ENCODE data around the gene UNC79.

Gene UNC79

GRCh38 chr14:93396456-93396855 is 34.3 kb upstream of the UNC79 start:
- Histone ChIP-seq H3K36me3 (replicated peaks in 1 of 2; ENCODE audit: control insufficient read depth in 2 of 2, insufficient read depth in 2 of 2, low read length in 2 of 2) (no peaks in the 10 kb centered on the region), H2BK120ac (ENCODE audit: low read depth, low read length) (no peak overlapping the region), H3K14ac (ENCODE audit: low read length) (no peak overlapping the region), H3K27me3 (ENCODE audit: control insufficient read depth in 3 of 3, insufficient read depth in 3 of 3, low read depth in 1 of 3, low read length in 3 of 3) (no peaks in the 10 kb centered on the region), H3K27ac (replicated peaks; ENCODE audit: low read length) (no peak overlapping the region), H3K4me1 (ENCODE audit: control insufficient read depth in 2 of 2, insufficient read depth in 1 of 2, low read depth in 1 of 2, low read length in 2 of 2) (no peaks in the 10 kb centered on the region), H3K4me2 (ENCODE audit: insufficient read depth, low read length, poor library complexity, severe bottlenecking) (no peak overlapping the region), H2BK5ac (ENCODE audit: low read length) (no peak overlapping the region), H2AFZ (ENCODE audit: low read length) (no peak overlapping the region), H3K23ac (ENCODE audit: low read depth, low read length, poor library complexity) (no peak overlapping the region), H3K4ac (ENCODE audit: low read length) (no peak overlapping the region), H3K9ac (ENCODE audit: low read depth, low read length, poor library complexity) (no peak overlapping the region), H2BK15ac (ENCODE audit: low read length) (no peak overlapping the region), H3K4me3 (ENCODE audit: low read length in 2 of 2) (no peak overlapping the region), H4K91ac (ENCODE audit: low read depth, low read length, poor library complexity) (no peak overlapping the region), H2AK5ac (ENCODE audit: low read depth, low read length) (no peak overlapping the region), H3K79me1 (ENCODE audit: low read depth, low read length) (no peaks in the 10 kb centered on the region), H2BK12ac (ENCODE audit: low read length) (no peak overlapping the region), H3K9me3 (replicated peaks in 1 of 2; ENCODE audit: control insufficient read depth in 2 of 2, insufficient read depth in 1 of 2, low read depth in 1 of 2, low read length in 2 of 2) (peaks cover 0 to 5% of the 10 kb centered on the region in 2 donors), H4K8ac (ENCODE audit: low read depth, low read length) (no peak overlapping the region), H3K18ac (ENCODE audit: low read length) (no peak overlapping the region)
- no CpG with 5 or more reads among the region's 1 CpG for WGBS, 2 donors (ENCODE audit: extremely low coverage in 2 of 2, insufficient read length in 2 of 2, insufficient replicate concordance in 1 of 2)
- no peak for DNase-seq (ENCODE audit: low spot score)

GRCh38 chr14:93398491-93398890 is 32.2 kb upstream of the UNC79 start:
- no peak overlapping the region for H4K8ac ChIP-seq (ENCODE audit: low read depth, low read length)

GRCh38 chr14:93402951-93403350 is 27.8 kb upstream of the UNC79 start:
- H3K23ac ChIP-seq (ENCODE audit: low read depth, low read length, poor library complexity): no peak overlapping the region
- no peaks in the 10 kb centered on the region for H3K9me3 ChIP-seq (replicated peaks in 1 of 2; ENCODE audit: control insufficient read depth in 2 of 2, insufficient read depth in 1 of 2, low read depth in 1 of 2, low read length in 2 of 2)
- no peak overlapping the region for H2BK120ac ChIP-seq (ENCODE audit: low read depth, low read length)
- no peak overlapping the region for H3K4me3 ChIP-seq (ENCODE audit: low read length in 2 of 2)
- H2AFZ ChIP-seq (ENCODE audit: low read length): no peak overlapping the region
- H4K8ac ChIP-seq (ENCODE audit: low read depth, low read length): no peak overlapping the region
- H3K18ac ChIP-seq (ENCODE audit: low read length): no peak overlapping the region
- no peak overlapping the region for H2AK5ac ChIP-seq (ENCODE audit: low read depth, low read length)
- no peaks in the 10 kb centered on the region for H3K79me1 ChIP-seq (ENCODE audit: low read depth, low read length)
- H3K27me3 ChIP-seq (ENCODE audit: control insufficient read depth in 3 of 3, insufficient read depth in 3 of 3, low read depth in 1 of 3, low read length in 3 of 3): no peaks in the 10 kb centered on the region
- no peaks in the 10 kb centered on the region for H3K36me3 ChIP-seq (replicated peaks in 1 of 2; ENCODE audit: control insufficient read depth in 2 of 2, insufficient read depth in 2 of 2, low read length in 2 of 2)
- H3K9ac ChIP-seq (ENCODE audit: low read depth, low read length, poor library complexity): no peak overlapping the region
- H3K27ac ChIP-seq (replicated peaks; ENCODE audit: low read length): no peak overlapping the region
- no peak for DNase-seq (ENCODE audit: low spot score)
- no peaks in the 10 kb centered on the region for H3K4me1 ChIP-seq (ENCODE audit: control insufficient read depth in 2 of 2, insufficient read depth in 1 of 2, low read depth in 1 of 2, low read length in 2 of 2)
- H3K4ac ChIP-seq (ENCODE audit: low read length): no peak overlapping the region
- no peak overlapping the region for H3K14ac ChIP-seq (ENCODE audit: low read length)
- H2BK15ac ChIP-seq (ENCODE audit: low read length): no peak overlapping the region
- H4K91ac ChIP-seq (ENCODE audit: low read depth, low read length, poor library complexity): no peak overlapping the region
- no CpG with 5 or more reads among the region's 3 CpGs for WGBS, 2 donors (ENCODE audit: extremely low coverage in 2 of 2, insufficient read length in 2 of 2, insufficient replicate concordance in 1 of 2)
- H2BK12ac ChIP-seq (ENCODE audit: low read length): no peak overlapping the region
- H3K4me2 ChIP-seq (ENCODE audit: insufficient read depth, low read length, poor library complexity, severe bottlenecking): no peak overlapping the region
- H2BK5ac ChIP-seq (ENCODE audit: low read length): no peak overlapping the region

More at GRCh38 chr14:93398491-93398890, 32.2 kb upstream of the UNC79 start:
- Histone ChIP-seq H2BK15ac (ENCODE audit: low read length) (no peak overlapping the region), H2AK5ac (ENCODE audit: low read depth, low read length) (no peak overlapping the region), H3K14ac (ENCODE audit: low read length) (no peak overlapping the region), H3K18ac (ENCODE audit: low read length) (no peak overlapping the region), H3K4ac (ENCODE audit: low read length) (no peak overlapping the region), H3K9me3 (replicated peaks in 1 of 2; ENCODE audit: control insufficient read depth in 2 of 2, insufficient read depth in 1 of 2, low read depth in 1 of 2, low read length in 2 of 2) (peaks cover 0 to 5% of the 10 kb centered on the region in 2 donors), H4K91ac (ENCODE audit: low read depth, low read length, poor library complexity) (no peak overlapping the region), H3K79me1 (ENCODE audit: low read depth, low read length) (no peaks in the 10 kb centered on the region), H3K36me3 (replicated peaks in 1 of 2; ENCODE audit: control insufficient read depth in 2 of 2, insufficient read depth in 2 of 2, low read length in 2 of 2) (no peaks in the 10 kb centered on the region), H3K4me2 (ENCODE audit: insufficient read depth, low read length, poor library complexity, severe bottlenecking) (no peak overlapping the region), H3K27me3 (ENCODE audit: control insufficient read depth in 3 of 3, insufficient read depth in 3 of 3, low read depth in 1 of 3, low read length in 3 of 3) (no peaks in the 10 kb centered on the region), H2AFZ (ENCODE audit: low read length) (no peak overlapping the region), H3K27ac (replicated peaks; ENCODE audit: low read length) (no peak overlapping the region), H3K4me1 (ENCODE audit: control insufficient read depth in 2 of 2, insufficient read depth in 1 of 2, low read depth in 1 of 2, low read length in 2 of 2) (no peaks in the 10 kb centered on the region), H3K4me3 (ENCODE audit: low read length in 2 of 2) (no peak overlapping the region), H2BK12ac (ENCODE audit: low read length) (no peak overlapping the region), H2BK120ac (ENCODE audit: low read depth, low read length) (no peak overlapping the region), H3K23ac (ENCODE audit: low read depth, low read length, poor library complexity) (no peak overlapping the region), H3K9ac (ENCODE audit: low read depth, low read length, poor library complexity) (no peak overlapping the region), H2BK5ac (ENCODE audit: low read length) (no peak overlapping the region)
- DNase-seq (ENCODE audit: low spot score): no peak

- Histone ChIP-seq H2BK12ac (ENCODE audit: low read length) (no peak overlapping the region), H3K18ac (ENCODE audit: low read length) (no peak overlapping the region), H2AK5ac (ENCODE audit: low read depth, low read length) (no peak overlapping the region), H3K79me1 (ENCODE audit: low read depth, low read length) (no peaks in the 10 kb centered on the region), H3K4ac (ENCODE audit: low read length) (no peak overlapping the region), H3K4me2 (ENCODE audit: insufficient read depth, low read length, poor library complexity, severe bottlenecking) (no peak overlapping the region), H3K23ac (ENCODE audit: low read depth, low read length, poor library complexity) (no peak overlapping the region), H4K8ac (ENCODE audit: low read depth, low read length) (no peak overlapping the region), H2BK5ac (ENCODE audit: low read length) (no peak overlapping the region), H3K36me3 (replicated peaks in 1 of 2; ENCODE audit: control insufficient read depth in 2 of 2, insufficient read depth in 2 of 2, low read length in 2 of 2) (no peaks in the 10 kb centered on the region), H4K91ac (ENCODE audit: low read depth, low read length, poor library complexity) (no peak overlapping the region), H3K4me1 (ENCODE audit: control insufficient read depth in 2 of 2, insufficient read depth in 1 of 2, low read depth in 1 of 2, low read length in 2 of 2) (no peaks in the 10 kb centered on the region), H3K27ac (replicated peaks; ENCODE audit: low read length) (no peak overlapping the region), H3K14ac (ENCODE audit: low read length) (no peak overlapping the region), H3K9ac (ENCODE audit: low read depth, low read length, poor library complexity) (no peak overlapping the region), H2BK15ac (ENCODE audit: low read length) (no peak overlapping the region), H2BK120ac (ENCODE audit: low read depth, low read length) (no peak overlapping the region), H3K27me3 (ENCODE audit: control insufficient read depth in 3 of 3, insufficient read depth in 3 of 3, low read depth in 1 of 3, low read length in 3 of 3) (no peaks in the 10 kb centered on the region), H3K4me3 (ENCODE audit: low read length in 2 of 2) (no peak overlapping the region), H3K9me3 (replicated peaks in 1 of 2; ENCODE audit: control insufficient read depth in 2 of 2, insufficient read depth in 1 of 2, low read depth in 1 of 2, low read length in 2 of 2) (no peaks in the 10 kb centered on the region), H2AFZ (ENCODE audit: low read length) (no peak overlapping the region)
- no CpG with 5 or more reads among the region's 2 CpGs for WGBS, 2 donors (ENCODE audit: extremely low coverage in 2 of 2, insufficient read length in 2 of 2, insufficient replicate concordance in 1 of 2)
- DNase-seq (ENCODE audit: low spot score): no peak
Measured at GRCh38 chr14:93410021-93410420, 20.7 kb upstream of the UNC79 start.

Data from neuronal stem cell (in vitro differentiated cells).